Upper lobe of right lung (tissue), 1 donor: ENCODE results near the gene TAS1R3. TPM values are rescaled to one million over a fixed set of nuclear protein-coding genes. Genes with fewer than 3 reads are reported as not detected.

Experiments
- ATAC-seq: fragments of 200-7000 bp; cut with Tn5 transposase; one replicate; pipeline ENCODE4 v1.9.1; 2020; ENCODE audit warnings: mild to moderate bottlenecking, moderate library complexity
- DNase-seq: peaks from one replicate; pipeline ENCODE4 v3.0.0-alpha.2; 2020
- H3K27ac ChIP-seq: fragments of 200-600 bp; one replicate; pipeline ENCODE4 v1.8.0; 2022
- H3K27me3 ChIP-seq: fragments of 200-600 bp; one replicate; pipeline ENCODE4 v1.8.0; 2022; ENCODE audit warnings: mild to moderate bottlenecking
- H3K36me3 ChIP-seq: fragments of 200-600 bp; one replicate; pipeline ENCODE4 v1.8.0; 2022
- H3K4me1 ChIP-seq: fragments of 200-600 bp; one replicate; pipeline ENCODE4 v1.8.0; 2022
- H3K4me3 ChIP-seq: fragments of 200-600 bp; one replicate; pipeline ENCODE4 v1.8.0; 2022; ENCODE audit warnings: mild to moderate bottlenecking
- H3K9me3 ChIP-seq: fragments of 200-600 bp; one replicate; pipeline ENCODE4 v1.8.0; 2022
- intact Hi-C: fragments of 100-400 bp; cut with DNase I; formaldehyde crosslinking; loops from one replicate; pipeline ENCODE4 v1.11.0; 2022
- total RNA-seq: library from RNA; stranded (reverse); fragmentation: NEBNext Ultra II Directional; extraction: Animal tissue kit (Norgen Biotek cat#: 25700); gene quantifications from one replicate; pipeline ENCODE4 v1.2.1, GENCODE V29; 2021
- TF ChIP-seq, protein P1 (sequence below): fragments of 200-600 bp; IDR thresholded peaks from one replicate; pipeline ENCODE4 v1.8.0; 2022; ENCODE audit warnings: antibody characterized with exemption
- donor health status: DM: no; HTN: yes; CAD: no; lungs with severe emphysema.

The TAS1R3 gene
- total RNA-seq, 1 donor from 2014 or later = 0.32 TPM

DNA sequence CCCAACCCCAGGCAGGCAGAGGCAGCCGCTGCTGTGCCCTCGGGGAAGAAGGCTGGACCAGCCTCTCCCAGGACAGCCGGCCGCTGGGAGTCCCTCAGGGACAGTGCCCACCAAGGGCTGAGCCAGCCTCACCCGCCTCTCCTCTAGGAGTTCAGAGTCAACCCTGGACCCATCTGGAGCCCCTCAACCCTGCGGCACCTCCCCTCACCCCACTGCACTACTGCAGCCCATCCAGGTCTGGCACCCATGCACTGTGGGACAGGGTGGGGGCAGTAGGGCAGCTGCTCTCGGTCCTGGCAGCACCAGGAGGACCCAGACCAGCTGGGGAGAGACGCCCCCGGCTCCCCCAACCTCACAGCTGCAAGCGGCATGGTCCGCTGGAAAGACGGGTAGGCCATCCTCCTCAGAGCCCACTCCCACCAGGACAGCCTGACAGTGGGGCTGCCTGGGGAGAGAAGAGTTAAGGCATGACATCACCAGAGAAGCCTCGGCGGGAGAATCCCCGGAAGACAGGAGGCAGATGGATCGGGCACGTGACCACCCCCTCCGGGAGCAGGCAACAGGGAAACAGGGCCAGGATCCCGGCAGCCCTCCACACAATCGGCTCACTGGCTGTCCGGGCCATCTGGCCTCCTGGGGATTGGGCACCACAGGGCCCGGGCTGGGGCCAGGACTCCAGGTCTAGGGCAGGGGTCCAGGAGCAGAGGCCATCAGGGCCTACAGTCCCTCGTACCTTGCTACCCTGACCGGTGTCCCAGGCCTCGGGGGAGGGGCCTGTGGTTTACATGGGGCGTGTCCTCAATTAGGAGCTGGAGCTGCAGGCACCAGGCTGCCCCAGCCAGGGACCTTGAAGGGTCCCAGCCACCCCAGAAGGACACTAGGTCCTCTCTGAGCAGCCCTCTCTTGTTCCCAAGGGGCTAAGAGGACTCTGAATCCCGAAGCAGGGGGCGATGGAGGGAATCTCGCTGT is 26.5 kb upstream of the TAS1R3 start:
- H3K27ac ChIP-seq = peak overlapping the region; percentile 52
- H3K9me3 ChIP-seq = no peaks in the 10 kb centered on the region
- no peak for ATAC-seq
- intact Hi-C loops = no loop called here
- H3K36me3 ChIP-seq = no peaks in the 10 kb centered on the region
- TF ChIP-seq, protein P1, sequence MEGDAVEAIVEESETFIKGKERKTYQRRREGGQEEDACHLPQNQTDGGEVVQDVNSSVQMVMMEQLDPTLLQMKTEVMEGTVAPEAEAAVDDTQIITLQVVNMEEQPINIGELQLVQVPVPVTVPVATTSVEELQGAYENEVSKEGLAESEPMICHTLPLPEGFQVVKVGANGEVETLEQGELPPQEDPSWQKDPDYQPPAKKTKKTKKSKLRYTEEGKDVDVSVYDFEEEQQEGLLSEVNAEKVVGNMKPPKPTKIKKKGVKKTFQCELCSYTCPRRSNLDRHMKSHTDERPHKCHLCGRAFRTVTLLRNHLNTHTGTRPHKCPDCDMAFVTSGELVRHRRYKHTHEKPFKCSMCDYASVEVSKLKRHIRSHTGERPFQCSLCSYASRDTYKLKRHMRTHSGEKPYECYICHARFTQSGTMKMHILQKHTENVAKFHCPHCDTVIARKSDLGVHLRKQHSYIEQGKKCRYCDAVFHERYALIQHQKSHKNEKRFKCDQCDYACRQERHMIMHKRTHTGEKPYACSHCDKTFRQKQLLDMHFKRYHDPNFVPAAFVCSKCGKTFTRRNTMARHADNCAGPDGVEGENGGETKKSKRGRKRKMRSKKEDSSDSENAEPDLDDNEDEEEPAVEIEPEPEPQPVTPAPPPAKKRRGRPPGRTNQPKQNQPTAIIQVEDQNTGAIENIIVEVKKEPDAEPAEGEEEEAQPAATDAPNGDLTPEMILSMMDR = no peak
- no peak for DNase-seq
- H3K4me3 ChIP-seq = peak overlapping the region; percentile 92
- H3K27me3 ChIP-seq = no peaks in the 10 kb centered on the region
- peaks cover 37% of the 10 kb centered on the region for H3K4me1 ChIP-seq

DNA sequence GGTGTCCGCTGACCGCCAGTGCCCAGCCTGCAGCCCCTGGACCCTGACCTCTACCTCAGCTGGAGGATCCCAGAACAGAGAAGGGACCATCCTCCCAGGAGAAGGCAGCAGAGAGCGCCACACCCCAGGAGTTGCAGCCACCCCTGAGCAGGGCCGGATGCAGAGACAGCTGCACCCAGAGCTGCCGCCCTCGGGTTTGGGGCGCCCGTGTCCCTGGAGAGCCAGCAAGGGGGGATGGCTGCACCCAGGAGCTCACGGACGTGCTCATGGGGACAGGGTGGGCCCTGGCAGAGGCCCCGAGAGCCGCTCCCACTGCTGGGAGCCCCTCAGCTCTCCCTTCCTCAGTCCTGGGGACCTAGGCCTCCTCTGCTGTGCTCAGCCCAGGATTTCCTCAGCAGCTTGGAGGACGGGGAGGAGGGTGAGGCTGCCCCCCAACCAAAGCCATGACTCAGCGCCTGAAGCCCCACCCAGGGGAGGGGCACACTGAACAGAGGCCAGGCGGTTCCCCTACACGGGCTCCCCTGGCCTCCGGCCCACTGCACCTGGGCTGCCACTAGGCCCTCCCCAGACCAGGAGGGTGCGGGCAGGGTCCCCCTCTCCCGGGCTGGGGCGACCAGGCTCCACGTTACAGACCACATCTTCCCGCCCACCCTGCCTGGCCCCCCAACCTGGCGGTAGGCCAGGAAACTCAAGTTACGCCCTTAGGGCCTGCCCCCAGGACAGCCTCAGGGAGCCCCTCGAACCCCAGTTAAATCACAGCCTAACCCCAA is 25.6 kb upstream of the TAS1R3 start:
- peak overlapping the region; percentile 92 for H3K4me3 ChIP-seq
- H3K4me1 ChIP-seq = peaks cover 41% of the 10 kb centered on the region
- ATAC-seq (peak; percentile 2), DNase-seq (no peak)
- TF ChIP-seq, protein P1 = no peak
- intact Hi-C loops = no loop called here
- peak overlapping the region; percentile 52 for H3K27ac ChIP-seq
- H3K27me3 ChIP-seq = no peaks in the 10 kb centered on the region
- peaks cover 4% of the 10 kb centered on the region for H3K36me3 ChIP-seq
- H3K9me3 ChIP-seq = no peaks in the 10 kb centered on the region

DNA sequence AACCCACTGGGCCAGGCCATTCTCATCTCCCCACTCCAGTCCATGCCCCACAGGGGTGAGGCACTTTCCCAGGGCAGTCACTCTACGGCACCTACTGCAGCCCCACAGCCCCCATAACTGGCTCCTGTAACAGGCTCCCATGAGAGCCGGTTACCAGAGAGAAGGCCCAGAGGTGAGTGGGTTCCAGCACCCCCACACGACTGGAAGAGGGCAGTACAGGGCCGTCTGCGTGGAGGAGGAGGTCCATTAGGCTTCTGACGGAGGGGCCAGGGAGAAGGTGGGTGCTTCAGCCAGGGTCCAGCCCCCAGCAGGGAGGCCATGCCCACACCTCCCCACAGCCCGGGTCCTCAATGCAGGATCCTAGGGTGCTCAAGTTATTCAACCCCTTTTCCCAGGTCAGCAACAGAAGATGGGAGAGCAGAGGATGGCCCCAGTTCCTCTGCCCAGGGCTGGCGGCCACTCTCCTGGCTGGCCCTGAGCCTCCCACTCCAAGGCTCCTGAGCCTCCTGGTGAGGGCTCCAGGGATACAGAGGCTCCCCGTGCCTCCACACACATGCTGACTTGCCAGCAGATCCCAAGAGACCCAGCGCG is 24.9 kb upstream of the TAS1R3 start:
- TF ChIP-seq, protein P1 = no peak
- peak overlapping the region; percentile 52 for H3K27ac ChIP-seq
- no peaks in the 10 kb centered on the region for H3K27me3 ChIP-seq
- ATAC-seq (no peak), DNase-seq (no peak)
- H3K4me3 ChIP-seq = peak overlapping the region; percentile 92
- intact Hi-C loops = no loop called here
- H3K36me3 ChIP-seq = peaks cover 8% of the 10 kb centered on the region
- H3K9me3 ChIP-seq = no peaks in the 10 kb centered on the region
- H3K4me1 ChIP-seq = peaks cover 41% of the 10 kb centered on the region

DNA sequence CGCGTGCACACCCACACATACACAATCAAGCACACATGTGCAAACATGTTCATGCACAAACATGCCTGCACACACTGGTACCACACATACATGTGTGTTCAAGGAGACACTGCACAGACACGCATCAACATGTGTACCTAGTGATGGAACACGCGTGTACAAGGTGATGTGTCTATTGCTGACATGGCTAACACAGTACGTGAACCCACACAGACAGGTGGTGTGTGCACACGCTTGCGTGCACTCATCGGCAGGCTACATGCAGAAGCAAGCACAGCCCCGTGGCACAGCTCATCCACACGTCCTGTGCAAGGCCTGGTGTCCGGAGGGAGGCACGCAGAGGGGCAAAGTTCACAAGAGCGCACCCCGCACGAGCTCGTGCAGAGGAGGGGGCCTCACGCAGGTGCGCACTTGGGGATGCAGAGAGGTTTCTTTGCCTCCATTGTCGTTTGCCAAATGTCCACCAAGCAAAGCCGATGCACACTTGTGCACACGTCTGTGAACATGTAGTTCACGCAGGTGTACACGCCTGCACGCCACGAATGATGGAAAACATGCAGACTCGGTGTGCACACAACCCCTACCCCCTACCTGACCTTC is 24.3 kb upstream of the TAS1R3 start:
- no peak for ATAC-seq
- peak overlapping the region; percentile 92 for H3K4me3 ChIP-seq
- H3K27me3 ChIP-seq = no peaks in the 10 kb centered on the region
- H3K4me1 ChIP-seq = peaks cover 41% of the 10 kb centered on the region
- TF ChIP-seq, protein P1 = no peak
- no peak for DNase-seq
- no peak overlapping the region for H3K27ac ChIP-seq
- H3K36me3 ChIP-seq = peaks cover 14% of the 10 kb centered on the region
- H3K9me3 ChIP-seq = no peaks in the 10 kb centered on the region
- intact Hi-C loops = no loop called here

DNA sequence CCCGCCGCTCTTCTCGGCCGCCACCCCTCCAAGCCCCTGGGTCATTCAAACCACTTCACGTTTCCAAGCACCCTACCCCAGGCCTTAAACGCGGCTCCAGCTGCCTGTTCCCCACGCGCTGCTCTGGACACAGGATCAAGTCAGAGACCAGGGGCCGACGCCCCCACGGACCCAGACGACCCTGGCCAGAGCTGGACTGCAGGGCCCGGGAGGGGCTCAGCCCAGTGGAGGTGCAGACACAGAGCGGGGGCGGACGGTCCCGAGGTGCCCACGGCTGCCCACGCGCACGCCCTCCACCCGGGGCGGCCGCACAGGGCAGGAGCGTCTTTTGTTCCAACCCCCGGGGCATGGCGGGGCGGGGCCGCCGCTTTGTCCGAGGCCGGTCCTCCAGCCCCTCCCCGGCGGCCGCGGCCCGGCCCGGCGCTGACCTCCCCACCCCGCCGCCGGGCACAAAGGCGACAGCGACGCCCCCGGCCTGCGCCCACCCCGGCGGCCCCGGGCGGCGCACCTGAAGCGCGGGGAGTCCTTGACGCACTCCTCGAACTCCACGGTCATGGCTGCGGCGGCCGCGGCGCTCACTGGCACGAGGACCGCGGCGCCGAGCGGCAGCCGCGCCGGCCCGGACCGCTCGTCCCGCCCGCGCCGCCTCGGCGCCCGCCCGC is 23.7 kb upstream of the TAS1R3 start:
- Histone ChIP-seq H3K4me1 (peaks cover 41% of the 10 kb centered on the region), H3K9me3 (no peaks in the 10 kb centered on the region), H3K27me3 (no peaks in the 10 kb centered on the region), H3K27ac (peak overlapping the region; percentile 74), H3K4me3 (peak overlapping the region; percentile 92), H3K36me3 (peaks cover 19% of the 10 kb centered on the region)
- intact Hi-C loops = no loop called here
- ATAC-seq (peak; percentile 3), DNase-seq (peak; percentile 83)
- TF ChIP-seq, protein P1 = no peak
